Adipocyte (in vitro differentiated cells): ENCODE results near the gene CCDC91.

Source experiments
- DNase-seq: peaks from one replicate; pipeline ENCODE4 v3.0.0-alpha.2; 2015; ENCODE audit warnings: low read depth
- H3K27me3 ChIP-seq: replicated peaks from 2 replicates; pipeline ENCODE4 v1.7.0; 2013; ENCODE audit warnings: mild to moderate bottlenecking, low read length, moderate library complexity; ENCODE audit not compliant: control insufficient read depth, insufficient read depth
- H3K36me3 ChIP-seq: 2 replicates; pipeline ENCODE4 v1.7.0; 2013; ENCODE audit warnings: low read length, mild to moderate bottlenecking, moderate library complexity; ENCODE audit not compliant: control insufficient read depth, insufficient read depth, severe bottlenecking
- H3K4me1 ChIP-seq: 2 replicates; pipeline ENCODE4 v1.7.0; 2013; ENCODE audit warnings: mild to moderate bottlenecking, low read length, moderate library complexity; ENCODE audit not compliant: control insufficient read depth, insufficient read depth
- H3K4me3 ChIP-seq: 2 replicates; pipeline ENCODE4 v1.7.0; 2013; ENCODE audit warnings: mild to moderate bottlenecking, low read length, moderate library complexity
- H3K9ac ChIP-seq: 2 replicates; pipeline ENCODE4 v1.7.0; 2013; ENCODE audit warnings: mild to moderate bottlenecking, low read length, moderate library complexity
- H3K9me3 ChIP-seq: 2 replicates; pipeline ENCODE4 v1.7.0; 2013; ENCODE audit warnings: mild to moderate bottlenecking, low read length, moderate library complexity; ENCODE audit not compliant: control insufficient read depth

CCDC91 gene

GRCh38 chr12:28498850-28499249 is 308.6 kb downstream of the CCDC91 start:
- H3K4me3 ChIP-seq = no peak overlapping the region
- H3K4me1 ChIP-seq = peaks cover 10% of the 10 kb centered on the region

DNA sequence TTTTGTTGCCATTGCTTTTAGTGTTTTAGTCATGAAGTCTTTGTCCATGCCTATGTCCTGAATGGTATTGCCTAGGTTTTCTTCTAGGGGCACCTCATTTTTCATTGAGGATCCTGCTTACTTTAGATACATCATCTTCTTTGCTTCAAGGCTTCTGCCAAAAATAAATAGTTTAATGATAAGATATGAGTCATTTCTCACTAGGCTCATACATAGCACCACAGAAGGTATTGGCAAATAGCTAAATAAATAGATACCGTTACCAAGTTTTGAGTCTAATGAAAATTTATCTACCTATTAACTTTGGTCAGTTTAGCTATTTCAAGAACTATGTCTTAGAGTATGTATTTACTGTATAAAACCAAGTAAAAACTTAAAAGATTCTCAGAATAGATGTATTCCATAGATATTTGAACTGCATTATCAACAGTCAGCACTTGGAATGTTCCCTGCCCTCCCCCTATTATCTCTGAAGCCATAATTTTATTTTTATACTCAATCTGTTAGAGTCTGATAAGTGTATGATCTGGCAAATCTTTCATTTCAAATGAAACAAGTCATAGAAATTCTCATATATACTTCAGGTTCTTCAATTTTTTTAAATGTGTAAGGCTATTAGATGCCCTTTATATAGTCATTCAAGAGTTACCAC is 310.2 kb downstream of the CCDC91 start:
- Histone ChIP-seq H3K9ac (no peak overlapping the region), H3K4me3 (no peak overlapping the region), H3K27me3 (no peaks in the 10 kb centered on the region), H3K9me3 (no peaks in the 10 kb centered on the region), H3K36me3 (no peaks in the 10 kb centered on the region), H3K4me1 (peaks cover 10% of the 10 kb centered on the region)
- no peak for DNase-seq

More at GRCh38 chr12:28498850-28499249, 308.6 kb downstream of the CCDC91 start:
- no peaks in the 10 kb centered on the region for H3K36me3 ChIP-seq
- H3K9me3 ChIP-seq = no peaks in the 10 kb centered on the region
- no peak overlapping the region for H3K9ac ChIP-seq
- no peaks in the 10 kb centered on the region for H3K27me3 ChIP-seq
- DNase-seq = no peak

DNA sequence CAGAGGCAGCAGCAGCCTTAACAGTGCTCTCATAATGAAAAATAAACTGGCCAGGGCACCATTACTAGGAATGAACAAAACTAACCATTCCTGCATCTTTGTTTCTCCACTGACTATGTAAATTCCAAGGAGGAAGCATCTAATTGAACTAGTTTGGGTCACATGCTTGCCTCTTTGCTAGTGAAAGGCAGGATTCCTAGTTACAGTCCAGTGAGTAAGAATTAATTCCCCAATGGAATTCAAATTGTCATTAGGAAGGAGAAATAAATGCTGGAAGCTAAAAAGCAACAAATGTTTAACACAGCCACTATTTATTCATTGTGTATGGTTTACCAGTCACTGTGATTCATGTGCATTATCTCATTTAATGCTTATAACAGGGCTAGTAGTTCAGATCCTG is 316.0 kb downstream of the CCDC91 start:
- DNase-seq = no peak
- Histone ChIP-seq H3K9ac (no peak overlapping the region), H3K9me3 (no peaks in the 10 kb centered on the region), H3K4me1 (peaks cover 17% of the 10 kb centered on the region), H3K27me3 (no peaks in the 10 kb centered on the region), H3K4me3 (no peak overlapping the region), H3K36me3 (no peaks in the 10 kb centered on the region)

- DNase-seq = peak; percentile 66
- Histone ChIP-seq H3K4me3 (no peak overlapping the region), H3K9me3 (no peaks in the 10 kb centered on the region), H3K4me1 (peaks cover 17% of the 10 kb centered on the region), H3K36me3 (no peaks in the 10 kb centered on the region), H3K9ac (no peak overlapping the region), H3K27me3 (no peaks in the 10 kb centered on the region)
Measured at GRCh38 chr12:28507033-28507432, 316.8 kb downstream of the CCDC91 start.

DNA sequence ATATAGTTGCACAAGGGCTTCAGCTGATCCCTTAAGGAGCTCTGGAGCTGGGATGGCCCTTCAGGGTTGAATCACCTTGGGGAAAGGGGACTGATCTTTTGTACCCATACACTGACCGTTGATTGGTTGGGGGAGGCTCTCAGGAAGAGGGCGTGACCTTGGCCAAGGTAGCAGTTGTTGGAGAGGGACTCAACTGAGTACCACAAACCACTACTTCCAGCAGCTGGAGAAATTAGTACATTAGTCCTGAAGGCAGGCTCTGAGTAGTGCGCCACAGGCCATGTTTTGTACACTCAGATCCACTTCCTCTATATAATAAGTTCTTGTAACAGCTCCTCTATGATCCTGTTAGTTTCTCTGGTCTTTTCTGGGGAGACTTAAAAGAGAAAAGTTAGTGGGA is 317.6 kb downstream of the CCDC91 start:
- Histone ChIP-seq H3K9ac (no peak overlapping the region), H3K36me3 (no peaks in the 10 kb centered on the region), H3K4me1 (peaks cover 17% of the 10 kb centered on the region), H3K27me3 (no peaks in the 10 kb centered on the region), H3K9me3 (no peaks in the 10 kb centered on the region), H3K4me3 (no peak overlapping the region)
- no peak for DNase-seq

GRCh38 chr12:28512406-28512805 is 322.1 kb downstream of the CCDC91 start:
- Histone ChIP-seq H3K27me3 (no peaks in the 10 kb centered on the region), H3K9ac (no peak overlapping the region), H3K9me3 (peaks cover 5% of the 10 kb centered on the region), H3K36me3 (no peaks in the 10 kb centered on the region), H3K4me1 (peaks cover 5% of the 10 kb centered on the region), H3K4me3 (no peak overlapping the region)
- no peak for DNase-seq

DNA sequence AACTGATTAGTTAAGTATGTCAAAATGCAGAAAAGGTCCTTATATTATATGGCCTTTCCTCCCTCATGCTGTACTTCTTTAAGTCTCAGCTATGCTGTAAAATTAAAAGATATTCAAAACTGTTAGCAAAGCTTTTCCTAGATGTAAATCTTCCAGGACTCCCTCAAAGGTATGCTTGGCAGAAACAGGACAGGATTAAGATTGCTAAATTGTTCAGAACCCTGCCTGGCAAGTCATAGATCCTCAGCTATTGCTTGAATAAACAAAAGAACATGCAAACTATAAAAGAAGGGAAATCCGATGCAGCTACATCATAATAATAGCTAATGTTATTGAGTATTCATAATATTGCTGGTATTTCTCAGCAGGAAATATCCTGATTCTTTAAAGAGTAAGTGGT is 322.6 kb downstream of the CCDC91 start:
- no peak overlapping the region for H3K4me3 ChIP-seq
- no peak overlapping the region for H3K9ac ChIP-seq

GRCh38 chr12:28513983-28514382 is 323.7 kb downstream of the CCDC91 start:
- Histone ChIP-seq H3K36me3 (no peaks in the 10 kb centered on the region), H3K27me3 (no peaks in the 10 kb centered on the region), H3K4me3 (no peak overlapping the region), H3K4me1 (no peaks in the 10 kb centered on the region), H3K9ac (no peak overlapping the region), H3K9me3 (peaks cover 5% of the 10 kb centered on the region)
- DNase-seq = no peak

More for the DNA sequence above, 322.6 kb downstream of the CCDC91 start:
- no peaks in the 10 kb centered on the region for H3K36me3 ChIP-seq
- peaks cover 5% of the 10 kb centered on the region for H3K9me3 ChIP-seq
- peaks cover under 1% of the 10 kb centered on the region for H3K4me1 ChIP-seq
- no peaks in the 10 kb centered on the region for H3K27me3 ChIP-seq
- DNase-seq = peak; percentile 67

GRCh38 chr12:28517101-28517500 is 326.8 kb downstream of the CCDC91 start:
- Histone ChIP-seq H3K9ac (no peak overlapping the region), H3K4me1 (no peaks in the 10 kb centered on the region), H3K4me3 (no peak overlapping the region), H3K9me3 (peaks cover 5% of the 10 kb centered on the region), H3K27me3 (no peaks in the 10 kb centered on the region), H3K36me3 (no peaks in the 10 kb centered on the region)
- DNase-seq = peak; percentile 55

- DNase-seq = no peak
- Histone ChIP-seq H3K9ac (no peak overlapping the region), H3K27me3 (no peaks in the 10 kb centered on the region), H3K4me3 (no peak overlapping the region), H3K4me1 (no peaks in the 10 kb centered on the region), H3K36me3 (no peaks in the 10 kb centered on the region), H3K9me3 (peaks cover 11% of the 10 kb centered on the region)
Measured at GRCh38 chr12:28527631-28528249, 337.5 kb downstream of the CCDC91 start.

GRCh38 chr12:28535216-28535615 is 345.0 kb downstream of the CCDC91 start:
- Histone ChIP-seq H3K27me3 (no peaks in the 10 kb centered on the region), H3K4me3 (no peak overlapping the region), H3K4me1 (peaks cover 36% of the 10 kb centered on the region), H3K9me3 (peaks cover 3% of the 10 kb centered on the region), H3K36me3 (no peaks in the 10 kb centered on the region), H3K9ac (no peak overlapping the region)
- DNase-seq = peak; percentile 65
